ENCODE data around the gene GSTO2.

GSTO2 gene

GRCh38 chr10:104328896-104329710 lies 60.1 kb downstream of the GSTO2 start:
- Mint-ChIP-seq H3K27ac (peak overlapping the region; percentile 92), H3K36me3 (ENCODE audit: low read depth) (peaks cover 16% of the 10 kb centered on the region), H3K27me3 (ENCODE audit: low read depth) (no peaks in the 10 kb centered on the region), H3K4me1 (ENCODE audit: low read depth) (peaks cover 80% of the 10 kb centered on the region), H3K9me3 (no peaks in the 10 kb centered on the region), H3K4me3 (peak overlapping the region; percentile 80)

GRCh38 chr10:104329735-104330134 lies 60.8 kb downstream of the GSTO2 start:
- H3K27ac Mint-ChIP-seq = peak overlapping the region; percentile 92
- H3K27me3 Mint-ChIP-seq (ENCODE audit: low read depth) = no peaks in the 10 kb centered on the region
- no peaks in the 10 kb centered on the region for H3K9me3 Mint-ChIP-seq
- no peak overlapping the region for H3K4me3 Mint-ChIP-seq
- peaks cover 76% of the 10 kb centered on the region for H3K4me1 Mint-ChIP-seq (ENCODE audit: low read depth)
- H3K36me3 Mint-ChIP-seq (ENCODE audit: low read depth) = peaks cover 14% of the 10 kb centered on the region

- peaks cover 11% of the 10 kb centered on the region for H3K36me3 Mint-ChIP-seq (ENCODE audit: low read depth)
- H3K27ac Mint-ChIP-seq = peak overlapping the region; percentile 92
- H3K4me1 Mint-ChIP-seq (ENCODE audit: low read depth) = peaks cover 76% of the 10 kb centered on the region
- H3K9me3 Mint-ChIP-seq = no peaks in the 10 kb centered on the region
- H3K27me3 Mint-ChIP-seq (ENCODE audit: low read depth) = no peaks in the 10 kb centered on the region
- H3K4me3 Mint-ChIP-seq = no peak overlapping the region
Observed at GRCh38 chr10:104330168-104331110, 61.5 kb downstream of the GSTO2 start.

GRCh38 chr10:104331208-104331838 lies 62.3 kb downstream of the GSTO2 start:
- H3K27ac Mint-ChIP-seq = no peak overlapping the region
- H3K4me3 Mint-ChIP-seq = no peak overlapping the region
- peaks cover 80% of the 10 kb centered on the region for H3K4me1 Mint-ChIP-seq (ENCODE audit: low read depth)
- H3K9me3 Mint-ChIP-seq = no peaks in the 10 kb centered on the region
- no peaks in the 10 kb centered on the region for H3K27me3 Mint-ChIP-seq (ENCODE audit: low read depth)
- peaks cover 11% of the 10 kb centered on the region for H3K36me3 Mint-ChIP-seq (ENCODE audit: low read depth)

- H3K27me3 Mint-ChIP-seq (ENCODE audit: low read depth) = no peaks in the 10 kb centered on the region
- H3K36me3 Mint-ChIP-seq (ENCODE audit: low read depth) = peaks cover 7% of the 10 kb centered on the region
- no peak overlapping the region for H3K27ac Mint-ChIP-seq
- H3K4me1 Mint-ChIP-seq (ENCODE audit: low read depth) = peaks cover 75% of the 10 kb centered on the region
- H3K4me3 Mint-ChIP-seq = no peak overlapping the region
- no peaks in the 10 kb centered on the region for H3K9me3 Mint-ChIP-seq
Observed at GRCh38 chr10:104332243-104333031, 63.5 kb downstream of the GSTO2 start.

GRCh38 chr10:104333032-104333727 lies 64.2 kb downstream of the GSTO2 start:
- no peaks in the 10 kb centered on the region for H3K27me3 Mint-ChIP-seq (ENCODE audit: low read depth)
- peak overlapping the region; percentile 43 for H3K27ac Mint-ChIP-seq
- peaks cover 7% of the 10 kb centered on the region for H3K36me3 Mint-ChIP-seq (ENCODE audit: low read depth)
- peak overlapping the region; percentile 76 for H3K4me3 Mint-ChIP-seq
- no peaks in the 10 kb centered on the region for H3K9me3 Mint-ChIP-seq
- H3K4me1 Mint-ChIP-seq (ENCODE audit: low read depth) = peaks cover 69% of the 10 kb centered on the region

GRCh38 chr10:104333728-104334373 lies 64.9 kb downstream of the GSTO2 start:
- Mint-ChIP-seq H3K4me1 (ENCODE audit: low read depth) (peaks cover 65% of the 10 kb centered on the region), H3K27ac (peak overlapping the region; percentile 43), H3K4me3 (no peak overlapping the region), H3K36me3 (ENCODE audit: low read depth) (peaks cover 7% of the 10 kb centered on the region), H3K27me3 (ENCODE audit: low read depth) (no peaks in the 10 kb centered on the region), H3K9me3 (no peaks in the 10 kb centered on the region)

GRCh38 chr10:104334561-104334960 lies 65.6 kb downstream of the GSTO2 start:
- peaks cover 65% of the 10 kb centered on the region for H3K4me1 Mint-ChIP-seq (ENCODE audit: low read depth)
- no peak overlapping the region for H3K4me3 Mint-ChIP-seq

GRCh38 chr10:104334965-104335650 lies 66.1 kb downstream of the GSTO2 start:
- peaks cover 8% of the 10 kb centered on the region for H3K36me3 Mint-ChIP-seq (ENCODE audit: low read depth)

More at GRCh38 chr10:104334561-104334960, 65.6 kb downstream of the GSTO2 start:
- Mint-ChIP-seq H3K27ac (no peak overlapping the region), H3K27me3 (ENCODE audit: low read depth) (no peaks in the 10 kb centered on the region), H3K36me3 (ENCODE audit: low read depth) (peaks cover 7% of the 10 kb centered on the region), H3K9me3 (no peaks in the 10 kb centered on the region)

GRCh38 chr10:104336821-104337467 lies 68.0 kb downstream of the GSTO2 start:
- no peaks in the 10 kb centered on the region for H3K9me3 Mint-ChIP-seq
- H3K4me3 Mint-ChIP-seq = peak overlapping the region; percentile 96
- H3K27ac Mint-ChIP-seq = peak overlapping the region; percentile 89
- H3K27me3 Mint-ChIP-seq (ENCODE audit: low read depth) = peaks cover 4% of the 10 kb centered on the region
- peaks cover 49% of the 10 kb centered on the region for H3K4me1 Mint-ChIP-seq (ENCODE audit: low read depth)
- peaks cover 8% of the 10 kb centered on the region for H3K36me3 Mint-ChIP-seq (ENCODE audit: low read depth)

More at GRCh38 chr10:104334965-104335650, 66.1 kb downstream of the GSTO2 start:
- peaks cover under 1% of the 10 kb centered on the region for H3K27me3 Mint-ChIP-seq (ENCODE audit: low read depth)
- H3K4me1 Mint-ChIP-seq (ENCODE audit: low read depth) = peaks cover 63% of the 10 kb centered on the region
- no peaks in the 10 kb centered on the region for H3K9me3 Mint-ChIP-seq
- peak overlapping the region; percentile 7 for H3K27ac Mint-ChIP-seq
- H3K4me3 Mint-ChIP-seq = no peak overlapping the region

- no peaks in the 10 kb centered on the region for H3K9me3 Mint-ChIP-seq
- peaks cover 49% of the 10 kb centered on the region for H3K4me1 Mint-ChIP-seq (ENCODE audit: low read depth)
- peaks cover 8% of the 10 kb centered on the region for H3K36me3 Mint-ChIP-seq (ENCODE audit: low read depth)
- peak overlapping the region; percentile 89 for H3K27ac Mint-ChIP-seq
- H3K27me3 Mint-ChIP-seq (ENCODE audit: low read depth) = peaks cover 4% of the 10 kb centered on the region
- peak overlapping the region; percentile 96 for H3K4me3 Mint-ChIP-seq
Observed at GRCh38 chr10:104337521-104337984, 68.6 kb downstream of the GSTO2 start.

Data from T-helper 1 cell treated with Interleukin-12 subunit alpha and Interleukin-12 subunit beta and Interleukin-4 antibody, amounts not matched to agents 30 μg/mL and 1 μg/mL, for 36 hours (primary cell).